Hypothalamus (tissue), 51 donors: ENCODE data around the gene GFOD1.
"Not testable (repeated sequence)": the region's sequence is repeated elsewhere in the genome, so short reads cannot be mapped to it uniquely, and the experiment has no call there.

Source experiments
- DNase-seq, 51 donors: peaks; one replicate each; lab custom pipeline; 2025; lab: John Stamatoyannopoulos, UW

GFOD1 gene

GRCh38 chr6:13466304-13467215 is 20.8 kb downstream of the GFOD1 start:
- DNase-seq = peak in 1 of 51 donors; percentile 44

- no peak for DNase-seq
These were observed 21.7 kb downstream of the GFOD1 start for GRCh38 chr6:13465734-13466133.

GRCh38 chr6:13463941-13464340 is 23.5 kb downstream of the GFOD1 start:
- no peak for DNase-seq

- DNase-seq = no peak
These were observed 24.1 kb downstream of the GFOD1 start for GRCh38 chr6:13463328-13463717.

GRCh38 chr6:13462458-13463327 is 24.7 kb downstream of the GFOD1 start:
- DNase-seq = no peak

GRCh38 chr6:13461805-13462204 is 25.6 kb downstream of the GFOD1 start:
- no peak for DNase-seq

GRCh38 chr6:13461307-13461706 is 26.1 kb downstream of the GFOD1 start:
- no peak for DNase-seq

- DNase-seq = not testable (repeated sequence)
These were observed 27.1 kb downstream of the GFOD1 start for GRCh38 chr6:13460289-13460688.

- peak in 3 of 51 donors; percentile 17 to 70 (median 23) for DNase-seq
These were observed 29.8 kb downstream of the GFOD1 start for GRCh38 chr6:13457577-13457976.

GRCh38 chr6:13455552-13455966 is 31.8 kb downstream of the GFOD1 start:
- DNase-seq = peak in 15 of 51 donors; percentile 8 to 67 (median 18)

- peak in 44 of 51 donors; percentile 7 to 89 (median 46) for DNase-seq
These were observed 32.8 kb downstream of the GFOD1 start for GRCh38 chr6:13454286-13455221.

GRCh38 chr6:13453771-13454251 is 33.6 kb downstream of the GFOD1 start:
- no peak for DNase-seq

- DNase-seq = no peak
These were observed 34.2 kb downstream of the GFOD1 start for GRCh38 chr6:13453153-13453552.

- DNase-seq = peak in 1 of 51 donors; percentile 18
These were observed 34.9 kb downstream of the GFOD1 start for GRCh38 chr6:13452346-13453117.

GRCh38 chr6:13451181-13451895 is 36.1 kb downstream of the GFOD1 start:
- DNase-seq = no peak

- no peak for DNase-seq
These were observed 36.8 kb downstream of the GFOD1 start for GRCh38 chr6:13450628-13451027.

- no peak for DNase-seq
These were observed 39.3 kb downstream of the GFOD1 start for GRCh38 chr6:13447949-13448724.

- DNase-seq = no peak
These were observed 41.0 kb downstream of the GFOD1 start for GRCh38 chr6:13446381-13446780.
